ENCODE measurements around the gene TGFBI. TPM values are rescaled to one million over a fixed set of nuclear protein-coding genes. Genes with fewer than 3 reads are reported as not detected.

The TGFBI gene
- total RNA-seq, 1 donor from 2014 or later = 4.6 TPM

DNA sequence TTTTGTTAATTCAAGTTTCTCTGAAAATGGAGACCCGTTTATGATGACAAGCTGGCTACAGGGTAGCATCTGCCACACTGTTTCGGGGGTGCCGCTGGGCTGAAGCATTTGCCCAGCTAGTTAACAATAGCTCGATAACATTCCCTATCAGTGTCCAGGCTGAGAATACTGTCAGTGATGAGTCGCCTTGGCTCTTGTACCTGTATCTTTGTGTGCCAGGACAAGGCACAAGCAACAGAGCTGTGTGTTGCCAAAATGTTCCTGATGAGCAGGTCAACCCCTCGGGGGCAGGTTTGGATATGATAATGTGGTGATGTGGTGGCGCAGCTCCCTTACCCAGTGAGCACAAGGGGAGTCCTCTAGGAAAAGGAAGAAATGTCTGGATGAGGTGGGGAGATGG, 7.0 kb downstream of the TGFBI start:
- Mint-ChIP-seq H3K27me3 (ENCODE audit: low read depth) (peaks cover 17% of the 10 kb centered on the region), H3K4me3 (no peak overlapping the region), H3K4me1 (peaks cover 9% of the 10 kb centered on the region), H3K9me3 (no peaks in the 10 kb centered on the region), H3K27ac (ENCODE audit: unreplicated experiment) (no peak overlapping the region), H3K36me3 (ENCODE audit: low read depth) (peaks cover 2% of the 10 kb centered on the region)
- TF ChIP-seq, protein P1, sequence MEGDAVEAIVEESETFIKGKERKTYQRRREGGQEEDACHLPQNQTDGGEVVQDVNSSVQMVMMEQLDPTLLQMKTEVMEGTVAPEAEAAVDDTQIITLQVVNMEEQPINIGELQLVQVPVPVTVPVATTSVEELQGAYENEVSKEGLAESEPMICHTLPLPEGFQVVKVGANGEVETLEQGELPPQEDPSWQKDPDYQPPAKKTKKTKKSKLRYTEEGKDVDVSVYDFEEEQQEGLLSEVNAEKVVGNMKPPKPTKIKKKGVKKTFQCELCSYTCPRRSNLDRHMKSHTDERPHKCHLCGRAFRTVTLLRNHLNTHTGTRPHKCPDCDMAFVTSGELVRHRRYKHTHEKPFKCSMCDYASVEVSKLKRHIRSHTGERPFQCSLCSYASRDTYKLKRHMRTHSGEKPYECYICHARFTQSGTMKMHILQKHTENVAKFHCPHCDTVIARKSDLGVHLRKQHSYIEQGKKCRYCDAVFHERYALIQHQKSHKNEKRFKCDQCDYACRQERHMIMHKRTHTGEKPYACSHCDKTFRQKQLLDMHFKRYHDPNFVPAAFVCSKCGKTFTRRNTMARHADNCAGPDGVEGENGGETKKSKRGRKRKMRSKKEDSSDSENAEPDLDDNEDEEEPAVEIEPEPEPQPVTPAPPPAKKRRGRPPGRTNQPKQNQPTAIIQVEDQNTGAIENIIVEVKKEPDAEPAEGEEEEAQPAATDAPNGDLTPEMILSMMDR (conservative IDR thresholded peaks at IDR 0.05) = no peak
- DNase-seq (ENCODE audit: low read depth, low spot score) = no peak

DNA sequence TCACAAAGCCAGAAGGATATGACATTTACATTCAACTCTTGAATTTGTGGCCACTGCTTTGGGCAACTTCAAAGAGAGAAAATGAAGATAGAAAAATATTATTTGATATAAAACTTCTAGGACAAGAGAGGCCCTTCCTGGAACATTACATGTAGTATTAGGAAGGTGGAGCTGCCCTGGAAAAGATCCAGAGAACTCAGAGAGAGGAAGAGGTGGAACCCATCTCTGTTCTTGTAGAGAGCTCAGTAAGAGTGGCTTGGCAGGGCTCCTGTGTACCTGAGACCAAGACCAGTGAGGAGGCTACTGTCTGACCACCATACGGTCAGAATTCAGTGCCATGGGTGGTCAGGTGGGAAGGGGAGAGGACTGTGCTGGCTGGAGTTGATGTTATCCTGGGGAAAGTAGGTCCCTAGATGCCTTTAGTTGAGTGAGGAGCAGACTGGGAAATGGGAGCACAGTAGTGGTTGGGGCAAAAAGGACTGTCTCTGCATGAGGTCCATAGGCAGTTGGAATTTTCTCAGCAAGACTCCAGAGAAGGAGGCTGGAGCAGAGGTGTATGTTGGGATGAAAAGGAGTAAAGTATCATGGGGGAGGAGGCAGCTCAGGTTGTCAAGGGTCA, 7.6 kb downstream of the TGFBI start:
- TF ChIP-seq, protein P1 (conservative IDR thresholded peaks at IDR 0.05) = no peak
- no peak overlapping the region for H3K27ac Mint-ChIP-seq (ENCODE audit: unreplicated experiment)

DNA sequence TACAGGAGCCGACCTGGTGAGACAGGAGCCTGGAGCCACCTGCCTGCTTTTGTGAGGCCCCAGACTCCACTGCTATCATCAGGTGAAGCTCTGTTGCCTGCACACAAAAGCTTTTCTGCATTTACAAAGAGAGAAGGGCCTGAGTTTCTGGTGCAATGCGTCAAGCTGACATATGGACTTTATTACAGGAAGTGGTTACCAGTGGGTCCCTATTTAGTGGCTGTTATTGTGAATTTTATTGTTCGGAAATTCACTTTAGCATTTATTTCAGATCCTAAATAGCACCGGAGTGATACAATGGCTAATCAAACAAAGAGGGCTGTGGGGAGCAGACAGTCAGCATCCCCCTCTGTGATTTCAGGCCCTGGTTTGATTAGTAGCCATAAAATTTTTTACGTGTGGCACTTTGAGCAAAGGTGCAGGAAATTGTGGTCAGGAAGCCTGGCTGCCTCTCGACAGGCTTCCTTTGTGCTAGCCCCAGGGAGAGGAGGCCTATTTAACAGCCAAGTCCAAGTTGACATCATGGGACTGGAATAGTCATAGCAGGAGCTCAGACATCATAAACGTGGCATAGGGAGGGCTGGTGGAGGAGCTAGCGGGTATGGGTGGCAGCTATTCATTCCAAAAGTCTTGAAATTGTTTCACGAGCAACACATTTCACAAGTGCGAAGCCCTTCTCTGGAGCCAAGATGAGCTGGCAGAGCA, 8.4 kb downstream of the TGFBI start:
- no peak overlapping the region for H3K4me3 Mint-ChIP-seq
- DNase-seq (ENCODE audit: low read depth, low spot score) = no peak
- no peaks in the 10 kb centered on the region for H3K9me3 Mint-ChIP-seq
- H3K4me1 Mint-ChIP-seq = peaks cover 10% of the 10 kb centered on the region
- H3K36me3 Mint-ChIP-seq (ENCODE audit: low read depth) = peaks cover 2% of the 10 kb centered on the region
- TF ChIP-seq, protein P1 (conservative IDR thresholded peaks at IDR 0.05) = no peak
- peaks cover 7% of the 10 kb centered on the region for H3K27me3 Mint-ChIP-seq (ENCODE audit: low read depth)
- no peak overlapping the region for H3K27ac Mint-ChIP-seq (ENCODE audit: unreplicated experiment)

More for the DNA sequence above, 7.6 kb downstream of the TGFBI start:
- DNase-seq (ENCODE audit: low read depth, low spot score) = no peak
- H3K4me3 Mint-ChIP-seq = no peak overlapping the region
- H3K27me3 Mint-ChIP-seq (ENCODE audit: low read depth) = peaks cover 12% of the 10 kb centered on the region
- peaks cover 9% of the 10 kb centered on the region for H3K4me1 Mint-ChIP-seq
- H3K36me3 Mint-ChIP-seq (ENCODE audit: low read depth) = peaks cover 2% of the 10 kb centered on the region
- H3K9me3 Mint-ChIP-seq = no peaks in the 10 kb centered on the region

DNA sequence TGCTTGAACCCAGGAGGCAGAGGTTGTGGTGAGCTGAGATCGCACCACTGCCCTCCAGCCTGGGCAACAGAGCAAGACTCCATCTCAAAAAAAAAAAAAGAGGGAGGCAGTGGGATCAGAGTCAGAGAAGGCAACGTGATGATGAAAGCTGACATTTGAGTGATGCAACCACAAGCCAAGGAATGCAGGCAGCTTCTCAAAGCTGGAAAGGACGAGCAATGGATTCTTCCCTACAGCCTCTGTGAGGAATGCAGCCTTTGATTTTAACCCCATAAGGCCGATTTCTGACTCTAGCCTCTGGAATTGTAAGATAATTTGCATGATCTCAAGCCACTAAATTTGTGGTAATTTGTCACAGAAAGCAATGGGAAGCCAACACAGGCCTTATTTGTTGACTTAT, 9.8 kb downstream of the TGFBI start:
- H3K9me3 Mint-ChIP-seq = no peaks in the 10 kb centered on the region
- no peaks in the 10 kb centered on the region for H3K27me3 Mint-ChIP-seq (ENCODE audit: low read depth)
- no peak overlapping the region for H3K4me3 Mint-ChIP-seq
- H3K4me1 Mint-ChIP-seq = peaks cover 20% of the 10 kb centered on the region
- no peak for DNase-seq (ENCODE audit: low read depth, low spot score)
- no peak overlapping the region for H3K27ac Mint-ChIP-seq (ENCODE audit: unreplicated experiment)
- TF ChIP-seq, protein P1 (conservative IDR thresholded peaks at IDR 0.05) = no peak
- H3K36me3 Mint-ChIP-seq (ENCODE audit: low read depth) = peaks cover 2% of the 10 kb centered on the region

DNA sequence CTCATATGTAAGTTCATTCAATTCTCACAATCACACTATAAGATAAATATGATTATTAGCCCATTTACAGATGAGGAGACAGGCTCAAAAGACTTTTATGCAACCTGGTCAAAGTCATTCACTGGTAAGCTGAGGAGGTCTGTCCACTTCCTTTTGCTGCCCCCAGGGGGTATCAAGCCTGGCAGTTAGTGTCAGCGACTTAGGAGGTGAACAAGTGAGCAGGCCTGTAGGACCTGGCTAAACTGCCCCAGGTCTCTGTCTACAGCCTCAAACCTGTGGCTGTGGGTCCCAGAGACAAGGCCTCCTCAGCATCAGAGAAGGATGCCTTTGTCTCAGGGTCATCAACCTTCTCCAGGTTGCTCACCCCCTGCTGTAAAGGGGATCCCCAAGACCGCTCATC, 10.4 kb downstream of the TGFBI start:
- no peaks in the 10 kb centered on the region for H3K9me3 Mint-ChIP-seq
- no peak overlapping the region for H3K27ac Mint-ChIP-seq (ENCODE audit: unreplicated experiment)
- H3K4me1 Mint-ChIP-seq = peaks cover 20% of the 10 kb centered on the region
- no peaks in the 10 kb centered on the region for H3K27me3 Mint-ChIP-seq (ENCODE audit: low read depth)
- DNase-seq (ENCODE audit: low read depth, low spot score) = no peak
- TF ChIP-seq, protein P1 (conservative IDR thresholded peaks at IDR 0.05) = no peak
- no peak overlapping the region for H3K4me3 Mint-ChIP-seq
- peaks cover 2% of the 10 kb centered on the region for H3K36me3 Mint-ChIP-seq (ENCODE audit: low read depth)
